Measurements from ENCODE around the gene USP32.
"Not testable (repeated sequence)": the region's sequence is repeated elsewhere in the genome, so short reads cannot be mapped to it uniquely, and the experiment has no call there.

The USP32 gene

GRCh38 chr17:60247836-60248461 is 144.0 kb downstream of the USP32 start:
- no peak for FAIRE-seq
- no peak for DNase-seq (ENCODE audit: low spot score)

GRCh38 chr17:60244656-60245055 is 147.3 kb downstream of the USP32 start:
- DNase-seq (ENCODE audit: low spot score) (no peak), FAIRE-seq (peak; percentile 42)

- DNase-seq (ENCODE audit: low spot score) (no peak), FAIRE-seq (no peak)
Measured at GRCh38 chr17:60240290-60240689, 151.6 kb downstream of the USP32 start.

GRCh38 chr17:60231691-60232090 is 160.2 kb downstream of the USP32 start:
- no peak for DNase-seq (ENCODE audit: low spot score)
- FAIRE-seq: no peak

GRCh38 chr17:60231234-60231633 is 160.7 kb downstream of the USP32 start:
- no peak for FAIRE-seq

GRCh38 chr17:60230358-60230757 is 161.6 kb downstream of the USP32 start:
- no peak for DNase-seq (ENCODE audit: low spot score)
- no peak for FAIRE-seq

More at GRCh38 chr17:60231234-60231633, 160.7 kb downstream of the USP32 start:
- DNase-seq (ENCODE audit: low spot score): peak; percentile 25

- no peak for FAIRE-seq
Measured at GRCh38 chr17:60229188-60229802, 162.6 kb downstream of the USP32 start.

GRCh38 chr17:60227276-60227675 is 164.7 kb downstream of the USP32 start:
- not testable (repeated sequence) for FAIRE-seq; DNase-seq (ENCODE audit: low spot score)

More at GRCh38 chr17:60229188-60229802, 162.6 kb downstream of the USP32 start:
- no peak for DNase-seq (ENCODE audit: low spot score)

GRCh38 chr17:60224064-60224463 is 167.9 kb downstream of the USP32 start:
- DNase-seq (ENCODE audit: low spot score) (no peak), FAIRE-seq (no peak)

GRCh38 chr17:60223456-60223855 is 168.5 kb downstream of the USP32 start:
- DNase-seq (ENCODE audit: low spot score): no peak
- FAIRE-seq: no peak

GRCh38 chr17:60218774-60219173 is 173.2 kb downstream of the USP32 start:
- not testable (repeated sequence) for DNase-seq (ENCODE audit: low spot score); FAIRE-seq

- DNase-seq (ENCODE audit: low spot score): not testable (repeated sequence)
- FAIRE-seq: peak; percentile 58
Measured at GRCh38 chr17:60215895-60216294, 176.0 kb downstream of the USP32 start.

GRCh38 chr17:60211282-60211681 is 180.7 kb downstream of the USP32 start:
- DNase-seq (ENCODE audit: low spot score); FAIRE-seq: not testable (repeated sequence)

- not testable (repeated sequence) for DNase-seq (ENCODE audit: low spot score); FAIRE-seq
Measured at GRCh38 chr17:60208302-60208701, 183.6 kb downstream of the USP32 start.

- not testable (repeated sequence) for DNase-seq (ENCODE audit: low spot score); FAIRE-seq
Measured at GRCh38 chr17:60205782-60206181, 186.2 kb downstream of the USP32 start.

- FAIRE-seq: not testable (repeated sequence)
Measured at GRCh38 chr17:60198630-60199029, 193.3 kb downstream of the USP32 start.

GRCh38 chr17:60194141-60194540 is 197.8 kb downstream of the USP32 start:
- FAIRE-seq; DNase-seq (ENCODE audit: low spot score): not testable (repeated sequence)

More at GRCh38 chr17:60198630-60199029, 193.3 kb downstream of the USP32 start:
- DNase-seq (ENCODE audit: low spot score): not testable (repeated sequence)

GRCh38 chr17:60193482-60193881 is 198.5 kb downstream of the USP32 start:
- DNase-seq (ENCODE audit: low spot score) (no peak), FAIRE-seq (no peak)

- DNase-seq (ENCODE audit: low spot score): not testable (repeated sequence)
- FAIRE-seq: peak; percentile 53
Measured at GRCh38 chr17:60193032-60193431, 198.9 kb downstream of the USP32 start.

GRCh38 chr17:60190032-60190431 is 201.9 kb downstream of the USP32 start:
- not testable (repeated sequence) for DNase-seq (ENCODE audit: low spot score); FAIRE-seq

GRCh38 chr17:60188759-60189158 is 203.2 kb downstream of the USP32 start:
- FAIRE-seq (no peak), DNase-seq (ENCODE audit: low spot score) (no peak)

Measured in urothelium cell line (cell line).